ENCODE measurements around the gene EXT2.

The EXT2 gene

DNA sequence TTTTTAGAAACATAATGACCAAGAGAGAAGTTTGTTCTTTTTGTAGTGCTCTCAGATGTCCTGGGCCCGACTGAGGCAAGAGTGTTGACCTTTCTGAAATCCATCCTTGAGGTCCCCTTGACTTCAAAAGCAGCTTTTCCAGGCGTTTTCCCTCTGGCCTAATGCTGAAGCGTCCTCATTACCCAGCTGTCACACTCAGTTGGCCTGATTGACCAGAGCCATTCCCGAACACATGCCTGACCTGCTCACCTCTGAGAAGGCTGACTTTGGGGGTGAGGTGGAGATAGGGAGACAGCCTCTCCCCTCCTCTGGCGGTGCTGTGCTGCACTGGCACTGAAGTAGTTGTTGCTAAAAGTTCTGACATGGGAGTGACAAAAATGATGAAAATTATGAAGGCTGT, 147.6 kb downstream of the EXT2 start:
- DNase-seq (ENCODE audit: low spot score): no peak

DNA sequence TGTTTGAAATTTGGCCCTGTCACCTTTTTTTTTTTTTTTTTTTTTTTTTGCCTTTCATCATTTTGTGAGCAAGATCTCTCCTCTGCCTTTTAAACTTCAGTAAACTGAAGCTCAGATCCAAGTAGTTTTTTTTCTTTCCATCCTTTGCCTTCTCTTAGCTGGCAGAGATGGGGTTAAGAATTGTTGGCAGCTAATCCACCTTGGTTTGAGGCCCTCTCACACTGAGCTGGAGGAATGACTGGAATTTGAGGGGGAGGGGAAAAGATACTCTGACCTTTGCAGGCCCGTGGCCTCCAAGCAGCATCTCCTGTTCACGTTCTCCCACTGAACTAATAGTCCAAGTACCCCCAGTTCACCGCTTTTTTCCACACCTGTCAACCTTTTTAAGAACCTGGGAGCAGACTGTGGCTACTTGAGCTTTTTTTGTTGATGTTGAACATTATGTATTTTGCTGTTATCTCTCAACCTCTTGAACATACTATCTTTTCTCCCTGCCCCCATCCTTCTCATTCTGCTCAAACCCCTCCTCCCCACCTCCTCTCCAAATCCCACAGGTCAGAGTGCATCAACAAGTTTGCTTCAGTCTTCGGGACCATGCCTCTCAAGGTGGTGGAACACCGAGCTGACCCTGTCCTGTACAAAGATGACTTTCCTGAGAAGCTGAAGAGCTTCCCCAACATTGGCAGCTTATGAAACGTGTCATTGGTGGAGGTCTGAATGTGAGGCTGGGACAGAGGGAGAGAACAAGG, 148.3 kb downstream of the EXT2 start:
- no peak for DNase-seq (ENCODE audit: low spot score)

DNA sequence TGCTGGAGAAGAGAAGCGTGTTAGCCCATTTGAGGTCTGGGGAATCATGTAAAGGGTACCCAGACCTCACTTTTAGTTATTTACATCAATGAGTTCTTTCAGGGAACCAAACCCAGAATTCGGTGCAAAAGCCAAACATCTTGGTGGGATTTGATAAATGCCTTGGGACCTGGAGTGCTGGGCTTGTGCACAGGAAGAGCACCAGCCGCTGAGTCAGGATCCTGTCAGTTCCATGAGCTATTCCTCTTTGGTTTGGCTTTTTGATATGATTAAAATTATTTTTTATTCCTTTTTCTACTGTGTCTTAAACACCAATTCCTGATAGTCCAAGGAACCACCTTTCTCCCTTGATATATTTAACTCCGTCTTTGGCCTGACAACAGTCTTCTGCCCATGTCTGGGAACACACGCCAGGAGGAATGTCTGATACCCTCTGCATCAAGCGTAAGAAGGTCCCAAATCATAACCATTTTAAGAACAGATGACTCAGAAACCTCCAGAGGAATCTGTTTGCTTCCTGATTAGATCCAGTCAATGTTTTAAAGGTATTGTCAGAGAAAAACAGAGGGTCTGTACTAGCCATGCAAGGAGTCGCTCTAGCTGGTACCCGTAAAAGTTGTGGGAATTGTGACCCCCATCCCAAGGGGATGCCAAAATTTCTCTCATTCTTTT, 149.3 kb downstream of the EXT2 start:
- no peak for DNase-seq (ENCODE audit: low spot score)

DNA sequence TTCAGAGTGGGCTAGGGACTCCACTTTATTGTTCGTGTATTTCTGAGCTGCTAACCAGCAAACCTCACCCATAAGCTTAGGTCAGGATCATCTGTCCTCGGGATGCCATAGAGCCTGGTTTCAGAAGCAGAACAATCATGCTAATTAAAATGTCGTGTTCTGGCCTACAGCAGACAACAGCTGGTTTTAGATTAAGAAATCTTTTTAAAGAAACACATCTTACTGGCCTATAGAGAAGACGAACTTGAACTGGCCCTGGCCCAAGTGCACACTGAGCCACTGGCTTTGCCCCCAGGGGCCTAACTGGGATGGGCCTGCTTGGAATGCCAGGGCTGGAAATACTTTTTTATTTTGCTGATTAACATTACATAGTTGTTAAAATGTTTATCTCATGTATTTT, 151.2 kb downstream of the EXT2 start:
- DNase-seq (ENCODE audit: low spot score): no peak

DNA sequence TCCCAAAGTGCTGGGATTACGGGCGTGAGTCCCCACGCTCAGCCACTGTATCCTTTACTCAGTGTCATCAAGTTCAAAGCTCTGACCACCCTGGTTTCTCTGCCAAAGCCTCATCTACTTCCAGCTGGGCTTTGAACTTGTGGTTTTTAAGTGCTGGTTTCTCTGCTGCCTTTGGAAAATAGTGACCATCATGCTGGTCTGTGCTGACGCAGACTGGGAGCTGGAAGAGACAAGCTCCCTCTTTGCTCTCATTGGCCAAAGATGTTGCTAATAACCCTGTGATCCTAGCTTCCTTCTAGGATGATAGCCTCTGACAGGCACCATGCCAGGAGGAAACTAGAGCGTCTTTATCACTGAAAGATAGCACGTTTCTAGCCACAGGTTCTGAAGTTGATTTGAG, 152.0 kb downstream of the EXT2 start:
- DNase-seq (ENCODE audit: low spot score): no peak

DNA sequence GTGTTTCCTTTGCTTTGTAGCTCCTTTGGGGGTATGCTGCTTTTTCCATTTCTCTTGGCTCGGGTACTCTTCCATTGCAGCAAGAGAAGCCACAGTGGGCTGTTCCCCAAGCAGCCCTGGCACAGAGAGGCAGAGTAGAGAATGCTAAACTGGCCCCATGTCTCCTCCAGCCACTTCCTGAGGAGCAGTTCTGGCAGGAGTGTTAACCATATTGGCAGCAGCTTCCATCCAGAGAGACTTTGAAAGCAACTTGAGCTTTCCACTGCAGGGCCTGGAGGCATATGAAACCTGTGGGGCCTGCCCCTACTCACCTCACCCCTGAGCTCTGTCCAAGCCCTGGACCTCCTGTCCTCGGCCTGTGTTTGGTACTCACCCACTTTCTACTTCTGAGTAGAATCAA, 152.6 kb downstream of the EXT2 start:
- no peak for DNase-seq (ENCODE audit: low spot score)

DNA sequence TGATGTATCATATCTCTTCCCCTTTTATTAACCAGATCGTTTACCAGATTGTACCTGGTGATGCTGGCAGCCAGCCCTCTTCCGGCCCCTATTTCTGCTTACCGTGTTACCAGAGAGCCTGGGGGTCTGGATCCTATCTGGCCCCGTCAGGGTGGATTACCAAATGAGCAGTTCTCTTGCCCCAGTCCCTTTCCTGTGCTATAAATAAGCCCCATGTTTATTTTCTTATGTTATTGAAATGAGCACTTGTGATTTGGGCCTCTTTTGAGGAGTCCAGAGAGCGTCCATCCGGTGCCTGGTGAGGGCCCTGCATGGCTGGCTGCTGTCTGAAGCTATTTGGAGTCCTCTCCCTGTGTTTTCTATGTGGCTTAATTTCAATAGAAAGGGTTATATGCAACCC, 154.9 kb downstream of the EXT2 start:
- DNase-seq (ENCODE audit: low spot score): no peak

DNA sequence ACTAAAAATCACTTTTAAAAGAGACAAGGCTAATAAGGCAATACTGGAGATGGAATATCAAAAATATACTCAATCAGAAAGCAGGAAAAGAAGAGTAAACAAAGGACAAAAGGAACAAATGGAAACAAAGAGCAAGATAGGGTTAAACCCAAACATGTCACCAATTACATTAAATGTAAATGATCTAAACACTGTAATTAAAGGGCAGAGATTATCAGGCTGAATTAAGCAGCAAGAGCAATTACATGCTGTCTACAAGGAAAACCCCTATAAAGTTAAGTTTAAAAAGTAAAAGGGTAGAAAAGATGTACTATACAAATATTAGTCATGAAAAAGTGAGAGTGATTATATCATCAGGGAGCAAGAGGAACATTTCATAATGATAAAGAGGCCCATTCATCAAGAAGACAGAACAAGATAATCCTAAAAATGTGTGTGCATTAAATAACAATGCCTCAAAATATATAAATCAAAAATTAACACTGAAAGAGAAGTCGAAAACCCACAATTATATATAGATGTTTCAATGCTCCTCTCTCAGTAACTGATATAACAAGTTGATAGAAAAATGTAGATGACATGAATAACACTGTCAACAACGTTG, 157.6 kb downstream of the EXT2 start:
- no peak for DNase-seq (ENCODE audit: low spot score)

DNA sequence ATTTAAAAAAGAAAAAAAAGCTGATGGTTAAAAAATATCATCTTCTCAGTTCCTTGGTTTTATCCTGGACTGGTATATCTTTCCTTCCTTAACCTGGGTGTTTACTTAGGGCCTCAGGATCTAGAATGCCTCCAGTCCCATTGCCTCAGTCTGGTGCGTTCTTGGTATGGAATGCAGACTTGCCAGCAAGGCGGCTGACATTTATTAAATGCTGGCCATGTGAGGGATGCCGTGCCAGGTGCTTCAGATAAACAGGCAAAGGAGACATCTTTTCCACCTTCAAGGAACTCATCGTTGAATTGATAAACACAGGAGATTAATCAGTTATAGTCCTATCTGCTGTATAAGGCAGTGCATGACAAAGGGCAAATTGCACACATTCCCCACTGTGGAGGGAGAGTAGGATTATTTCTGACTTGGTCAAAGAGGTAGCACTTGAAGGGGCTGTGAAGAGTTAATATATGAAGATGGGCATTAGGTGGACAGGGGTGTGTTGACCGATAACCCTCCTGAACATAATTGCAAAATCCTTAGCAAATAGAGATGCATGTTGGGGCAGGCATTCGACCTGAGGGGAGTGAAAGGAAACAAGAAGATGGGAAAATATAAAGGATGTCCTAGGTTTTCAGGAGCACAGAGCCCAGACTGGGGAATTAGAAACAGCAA, 160.1 kb downstream of the EXT2 start:
- no peak for DNase-seq (ENCODE audit: low spot score)

DNA sequence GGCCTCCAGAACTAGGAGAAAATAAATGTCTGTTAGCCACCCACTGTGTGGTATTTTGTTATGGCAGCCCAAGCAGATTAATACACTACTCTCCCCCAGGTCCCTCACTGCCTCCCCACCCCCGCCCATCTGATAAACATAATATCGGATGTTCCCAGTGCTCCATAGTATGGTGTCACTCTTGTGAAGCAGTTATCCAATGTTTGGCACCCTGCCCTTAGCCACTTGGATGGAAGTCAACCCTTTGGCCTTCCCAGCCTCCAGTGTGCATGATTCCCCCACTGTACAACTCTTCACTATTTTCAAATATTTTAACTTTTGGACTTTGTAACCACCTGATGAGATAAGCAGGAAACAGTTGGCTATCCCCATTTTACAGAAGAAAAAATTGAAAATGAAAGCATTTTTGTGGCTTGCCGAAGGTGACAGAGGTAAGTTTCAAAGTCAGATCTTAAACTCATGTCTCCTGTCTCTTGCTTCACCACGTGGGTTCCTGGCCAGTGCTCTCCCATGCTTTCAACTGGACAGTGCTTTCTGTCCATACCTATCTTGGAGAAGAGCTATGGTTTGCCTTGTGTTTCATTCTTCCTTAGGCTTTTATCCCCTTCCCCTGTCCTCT, 161.3 kb downstream of the EXT2 start:
- no peak for DNase-seq (ENCODE audit: low spot score)

DNA sequence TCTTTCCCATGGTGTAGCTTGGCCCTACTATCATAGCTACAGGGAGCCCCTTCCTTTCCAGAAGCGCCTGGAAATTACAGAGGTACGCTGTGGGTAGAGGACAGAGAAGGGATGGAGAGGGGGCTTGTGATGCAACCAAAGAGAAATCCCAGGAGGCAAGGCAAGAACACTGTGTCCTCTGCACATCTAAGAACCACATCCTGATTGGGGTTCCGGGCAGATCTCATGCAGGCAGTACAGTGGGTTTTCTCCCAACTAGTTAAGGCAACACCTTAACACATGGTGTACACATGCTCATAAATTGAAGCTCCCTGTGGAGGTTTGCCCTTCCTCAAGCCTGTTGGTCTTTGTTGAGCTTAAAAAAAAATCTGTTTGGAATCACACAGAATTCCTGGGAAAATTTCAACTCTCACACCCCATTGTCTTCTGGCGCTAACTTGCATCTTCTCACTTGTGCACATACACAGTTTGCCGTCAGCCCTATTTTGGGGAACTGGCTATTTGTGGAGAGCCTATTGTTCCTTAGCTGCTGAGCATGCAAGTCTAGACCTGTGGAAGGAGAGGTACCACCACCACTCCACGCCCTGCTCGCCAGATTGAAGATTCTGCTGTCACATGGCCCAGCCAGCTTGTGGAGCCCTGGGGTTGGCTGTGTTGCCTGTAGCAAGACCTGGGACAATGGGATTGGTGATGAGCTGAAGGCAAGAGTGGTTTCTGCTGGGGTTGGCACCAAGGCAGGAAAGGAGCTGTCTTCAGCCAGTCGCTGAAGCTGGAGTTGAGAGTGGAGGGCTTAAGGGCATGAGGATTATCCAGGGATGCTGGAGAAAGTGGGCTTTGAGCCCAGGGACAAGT, 162.1 kb downstream of the EXT2 start:
- DNase-seq (ENCODE audit: low spot score): no peak

DNA sequence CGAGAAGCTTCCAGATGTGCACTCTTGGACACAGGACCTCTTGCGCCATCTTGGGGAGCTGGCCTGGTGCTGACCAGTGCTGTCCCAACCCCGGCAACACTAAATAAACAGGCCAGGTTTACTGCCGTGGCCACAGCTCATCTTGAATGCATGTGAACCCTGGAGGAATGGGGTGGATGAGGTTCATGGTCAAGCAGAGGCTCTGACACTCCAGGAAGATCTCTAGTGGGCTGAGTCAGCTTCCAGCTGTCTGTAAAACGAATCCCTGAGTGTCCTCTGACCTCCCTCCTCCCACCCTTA, 162.7 kb downstream of the EXT2 start:
- DNase-seq (ENCODE audit: low spot score): no peak

DNA sequence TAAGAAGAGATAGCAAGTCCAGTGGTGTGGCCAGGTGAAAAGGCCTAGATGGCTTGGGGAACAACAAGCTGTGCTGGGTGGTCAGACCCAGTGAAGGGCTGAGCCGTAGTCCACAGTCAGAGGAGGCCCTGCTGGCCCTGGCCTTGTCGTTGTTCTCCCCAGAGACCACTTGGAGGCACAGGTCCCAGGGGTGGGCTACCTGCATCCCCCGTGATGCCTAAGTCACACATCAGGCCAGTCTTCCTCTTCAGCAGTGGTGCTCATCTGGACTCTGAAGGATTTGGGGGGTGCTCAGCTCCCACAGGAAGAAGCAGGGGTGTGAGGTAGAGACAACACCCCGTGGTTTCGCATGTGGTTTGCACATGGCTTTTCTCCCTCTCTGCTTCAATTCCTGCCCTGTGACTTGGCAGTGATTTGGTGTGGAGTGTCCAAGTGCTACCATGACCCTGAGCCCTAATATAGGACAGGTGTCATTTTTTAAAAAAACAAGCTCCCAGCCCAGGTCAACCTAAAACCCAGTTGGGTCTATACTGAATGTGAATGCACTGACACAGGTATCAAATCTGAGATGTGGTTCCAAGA, 163.5 kb downstream of the EXT2 start:
- no peak for DNase-seq (ENCODE audit: low spot score)

DNA sequence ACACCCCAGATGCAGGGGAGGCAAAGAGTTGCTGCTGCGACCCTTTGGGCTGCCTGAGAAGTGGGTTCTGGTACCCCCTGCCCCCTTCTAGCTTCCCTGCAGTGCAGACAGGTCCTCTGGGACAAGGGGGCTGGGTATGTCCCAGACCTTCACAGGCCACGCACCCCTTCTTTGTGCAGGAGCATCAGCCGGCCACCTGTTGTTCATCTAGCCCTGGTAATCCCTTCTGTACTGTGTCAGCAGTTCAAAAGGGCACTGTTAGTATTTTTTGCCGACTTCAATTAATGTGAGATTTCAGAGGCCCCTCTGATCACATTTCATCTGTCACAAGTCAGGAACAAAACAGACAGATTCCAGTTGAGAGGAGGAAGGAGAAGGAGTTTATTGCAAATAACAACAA, 164.6 kb downstream of the EXT2 start:
- DNase-seq (ENCODE audit: low spot score): no peak

DNA sequence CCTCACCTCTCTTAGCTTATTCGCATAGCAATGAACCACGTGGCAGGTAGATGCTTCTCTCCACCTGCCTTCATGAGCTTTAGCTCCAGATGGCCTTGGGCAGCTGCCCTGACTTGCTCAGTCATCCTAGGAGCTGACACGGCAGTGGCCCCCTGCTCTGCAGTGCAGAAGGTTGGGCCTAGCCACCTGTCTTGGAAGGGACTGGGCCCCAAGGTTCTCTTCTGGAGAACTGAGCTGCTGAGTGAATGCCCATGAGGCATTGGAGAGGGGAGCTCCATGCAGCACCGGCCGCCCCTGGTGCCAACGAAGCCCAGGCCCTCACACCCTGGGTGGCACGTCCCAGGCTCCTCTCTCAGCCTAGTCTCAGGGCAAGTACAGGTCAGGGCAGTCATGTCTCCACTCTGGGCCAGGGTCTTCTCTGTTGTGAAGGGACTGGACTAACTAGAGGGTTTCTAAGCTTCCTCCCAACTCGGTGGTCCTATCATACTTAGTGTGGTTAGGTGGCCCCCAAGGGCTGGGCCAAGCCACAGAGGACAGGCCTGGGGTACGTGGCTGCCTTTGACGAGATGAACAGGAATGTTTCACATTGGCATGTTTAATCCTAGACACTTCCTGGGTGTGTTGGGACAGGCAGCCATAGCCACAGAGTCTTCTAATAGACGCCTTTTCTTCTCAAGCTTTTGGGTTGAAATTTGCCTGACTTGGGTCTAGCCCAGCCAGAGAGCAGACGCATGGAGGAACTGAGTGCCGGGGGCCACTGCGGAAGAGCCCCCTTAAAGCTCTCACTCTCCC, 166.5 kb downstream of the EXT2 start:
- no peak for DNase-seq (ENCODE audit: low spot score)

DNA sequence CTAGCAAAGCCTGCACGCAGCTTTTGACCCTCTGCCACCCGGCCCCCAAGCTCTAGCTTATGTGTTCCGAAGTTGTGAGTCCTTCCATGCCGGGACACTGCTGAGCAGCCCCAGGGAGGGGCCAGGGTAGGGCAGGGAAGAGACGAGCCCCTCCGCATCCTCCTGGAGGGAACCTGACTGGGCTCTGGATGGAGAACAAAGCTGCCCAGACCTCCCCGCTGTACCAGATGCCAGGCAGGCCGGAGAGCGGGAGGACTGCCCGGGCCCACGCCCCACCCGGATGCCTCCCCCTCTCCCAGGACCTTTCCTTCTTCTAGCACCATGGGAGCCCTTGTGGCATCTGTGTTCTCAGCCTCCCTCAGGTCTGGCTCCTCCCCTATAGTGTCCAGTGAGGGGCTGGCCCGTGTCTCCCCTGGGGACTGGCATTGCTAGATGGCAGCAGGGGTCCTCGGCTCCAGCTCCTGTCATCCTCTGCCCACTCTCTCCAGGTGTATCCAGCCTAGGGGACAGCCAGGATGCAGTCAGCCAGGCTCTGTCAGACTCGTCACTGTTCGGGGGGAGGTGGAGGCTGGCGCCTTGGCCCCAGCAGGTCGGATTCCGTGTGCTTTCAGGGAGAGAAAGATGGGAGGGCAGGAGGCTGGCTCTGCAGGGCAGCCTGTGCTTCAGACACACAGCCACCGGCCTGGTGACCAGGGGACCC, 168.4 kb downstream of the EXT2 start:
- DNase-seq (ENCODE audit: low spot score): no peak

DNA sequence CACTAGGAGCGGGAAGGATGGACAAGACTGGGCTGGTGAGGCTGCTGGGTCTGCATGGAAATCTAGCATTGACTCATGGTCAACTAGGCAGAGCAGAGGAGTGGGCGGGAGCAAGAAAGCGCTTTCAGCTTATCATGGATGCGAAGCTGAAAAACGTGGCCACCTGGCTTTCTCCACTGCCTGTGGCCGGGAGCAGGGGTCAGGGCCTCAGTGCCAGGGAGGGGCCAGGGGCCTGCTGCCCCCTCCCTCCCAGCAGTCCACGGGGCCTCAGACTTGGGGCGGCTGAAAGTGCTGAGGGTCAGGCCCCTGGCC, 168.9 kb downstream of the EXT2 start:
- no peak for DNase-seq (ENCODE audit: low spot score)

DNA sequence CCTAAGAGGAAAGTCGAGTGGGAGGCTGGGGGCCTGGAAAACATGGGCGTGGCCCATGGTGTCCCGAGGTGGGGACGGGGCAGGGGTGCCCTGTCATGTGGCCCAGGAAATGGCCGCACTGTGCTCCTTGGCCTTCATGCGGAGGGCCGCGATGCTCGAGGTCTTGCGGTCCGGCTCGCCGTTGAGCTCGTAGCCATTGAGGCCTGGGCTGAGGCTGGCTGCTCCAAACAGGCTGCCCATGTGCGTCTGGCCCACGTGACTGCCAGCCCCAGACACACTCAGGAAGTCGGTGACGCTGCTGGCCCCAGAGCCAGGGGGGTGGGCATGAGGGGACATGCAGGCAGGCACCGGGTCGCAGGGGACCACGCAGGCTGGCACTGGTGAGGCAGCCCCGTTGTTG, 169.3 kb downstream of the EXT2 start:
- DNase-seq (ENCODE audit: low spot score): no peak

DNA sequence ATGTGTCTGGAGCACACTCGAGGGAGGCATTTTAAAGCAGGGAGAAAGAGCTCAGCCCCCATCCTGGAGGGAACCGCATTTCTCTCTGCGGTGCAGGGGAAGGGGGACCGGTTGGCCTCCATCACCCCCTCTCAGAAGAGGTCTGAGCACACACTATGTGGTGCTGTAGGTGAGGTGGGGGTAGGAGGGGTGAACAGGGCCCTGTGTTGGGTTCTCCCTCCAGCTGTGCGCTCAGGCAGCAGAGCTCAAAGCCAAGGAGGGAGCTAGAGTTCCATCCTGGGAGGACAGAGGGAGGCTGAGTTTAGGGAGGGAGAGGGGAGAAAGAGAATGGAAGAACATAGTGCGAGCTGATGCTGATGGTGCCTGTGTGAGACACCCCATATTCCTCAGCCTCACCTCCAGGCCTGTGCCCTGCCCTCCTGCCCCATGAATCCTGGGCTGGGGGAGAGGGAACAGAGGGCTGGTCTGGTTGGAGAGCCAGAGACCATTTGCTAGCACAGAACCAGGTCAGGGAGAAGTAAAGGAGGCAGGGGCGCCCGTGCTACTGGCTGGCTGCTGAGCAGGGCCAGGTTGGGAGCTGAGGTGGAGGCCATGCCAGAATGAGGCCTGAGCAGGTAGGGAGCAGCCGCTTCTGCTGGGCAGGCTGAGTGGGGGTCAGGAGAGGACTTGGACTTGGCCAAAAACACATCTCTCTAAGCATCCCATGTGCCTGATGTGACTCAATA, 170.7 kb downstream of the EXT2 start:
- no peak for DNase-seq (ENCODE audit: low spot score)
